ENCODE measurements around the gene MAN2A2.
A peak's percentile ranks its signal among the peaks of the same experiment; 100 is the strongest.

Gene MAN2A2

GRCh38 chr15:90954712-90955623 is 51.9 kb downstream of the MAN2A2 start, which contains the start of gene RCCD1:
RCCD1 (plus strand) TSS chr15:90954884; CDS start chr15:90956735, 1,851 bp downstream.
- H3K36me3 ChIP-seq (ENCODE audit: control insufficient read depth, insufficient read depth, low read length): peaks cover 44% of the 10 kb centered on the region
- H3K27ac ChIP-seq (ENCODE audit: low read depth, low read length): peak within 1 kb of the TSS; percentile 97

GRCh38 chr15:90955624-90956273 is 52.6 kb downstream of the MAN2A2 start:
- Histone ChIP-seq H3K9me3 (ENCODE audit: control insufficient read depth, insufficient read depth, low read length) (no peaks in the 10 kb centered on the region), H3K4me3 (ENCODE audit: low read depth, low read length) (peak overlapping the region; percentile 77), H3K27me3 (ENCODE audit: control insufficient read depth, insufficient read depth, low read length) (no peaks in the 10 kb centered on the region), H3K36me3 (ENCODE audit: control insufficient read depth, insufficient read depth, low read length) (peaks cover 44% of the 10 kb centered on the region), H3K9ac (ENCODE audit: low read depth, low read length) (peak overlapping the region; percentile 95), H3K4me1 (ENCODE audit: control insufficient read depth, insufficient read depth, low read length) (peaks cover 15% of the 10 kb centered on the region), H3K27ac (ENCODE audit: low read depth, low read length) (no peak overlapping the region)

More at GRCh38 chr15:90954712-90955623, 51.9 kb downstream of the MAN2A2 start, which contains the start of gene RCCD1:
- peaks cover 15% of the 10 kb centered on the region for H3K4me1 ChIP-seq (ENCODE audit: control insufficient read depth, insufficient read depth, low read length)
- H3K27me3 ChIP-seq (ENCODE audit: control insufficient read depth, insufficient read depth, low read length): no peaks in the 10 kb centered on the region
- H3K4me3 ChIP-seq (ENCODE audit: low read depth, low read length): peak within 1 kb of the TSS; percentile 77
- H3K9me3 ChIP-seq (ENCODE audit: control insufficient read depth, insufficient read depth, low read length): no peaks in the 10 kb centered on the region
- H3K9ac ChIP-seq (ENCODE audit: low read depth, low read length): peak within 1 kb of the TSS; percentile 95

GRCh38 chr15:90956274-90957030 is 53.4 kb downstream of the MAN2A2 start:
- Histone ChIP-seq H3K9me3 (ENCODE audit: control insufficient read depth, insufficient read depth, low read length) (no peaks in the 10 kb centered on the region), H3K9ac (ENCODE audit: low read depth, low read length) (peak overlapping the region; percentile 69; the same call in 1 of the 2 replicates), H3K36me3 (ENCODE audit: control insufficient read depth, insufficient read depth, low read length) (peaks cover 45% of the 10 kb centered on the region), H3K27ac (ENCODE audit: low read depth, low read length) (no peak overlapping the region), H3K4me1 (ENCODE audit: control insufficient read depth, insufficient read depth, low read length) (peaks cover 15% of the 10 kb centered on the region), H3K4me3 (ENCODE audit: low read depth, low read length) (peak overlapping the region; percentile 77), H3K27me3 (ENCODE audit: control insufficient read depth, insufficient read depth, low read length) (no peaks in the 10 kb centered on the region)

GRCh38 chr15:90957031-90957790 is 54.1 kb downstream of the MAN2A2 start:
- Histone ChIP-seq H3K4me1 (ENCODE audit: control insufficient read depth, insufficient read depth, low read length) (peaks cover 15% of the 10 kb centered on the region), H3K9me3 (ENCODE audit: control insufficient read depth, insufficient read depth, low read length) (no peaks in the 10 kb centered on the region), H3K9ac (ENCODE audit: low read depth, low read length) (peak overlapping the region; percentile 69), H3K4me3 (ENCODE audit: low read depth, low read length) (peak overlapping the region; percentile 77), H3K27ac (ENCODE audit: low read depth, low read length) (no peak overlapping the region), H3K36me3 (ENCODE audit: control insufficient read depth, insufficient read depth, low read length) (peaks cover 45% of the 10 kb centered on the region), H3K27me3 (ENCODE audit: control insufficient read depth, insufficient read depth, low read length) (no peaks in the 10 kb centered on the region)

GRCh38 chr15:90957791-90958190 is 54.7 kb downstream of the MAN2A2 start:
- no peak overlapping the region for H3K27ac ChIP-seq (ENCODE audit: low read depth, low read length)

GRCh38 chr15:90959028-90959595 is 56.0 kb downstream of the MAN2A2 start:
- Histone ChIP-seq H3K4me3 (ENCODE audit: low read depth, low read length) (no peak overlapping the region), H3K9ac (ENCODE audit: low read depth, low read length) (no peak overlapping the region), H3K27ac (ENCODE audit: low read depth, low read length) (no peak overlapping the region), H3K9me3 (ENCODE audit: control insufficient read depth, insufficient read depth, low read length) (no peaks in the 10 kb centered on the region), H3K27me3 (ENCODE audit: control insufficient read depth, insufficient read depth, low read length) (no peaks in the 10 kb centered on the region), H3K36me3 (ENCODE audit: control insufficient read depth, insufficient read depth, low read length) (peaks cover 44% of the 10 kb centered on the region), H3K4me1 (ENCODE audit: control insufficient read depth, insufficient read depth, low read length) (peaks cover 15% of the 10 kb centered on the region)

More at GRCh38 chr15:90957791-90958190, 54.7 kb downstream of the MAN2A2 start:
- H3K9me3 ChIP-seq (ENCODE audit: control insufficient read depth, insufficient read depth, low read length): no peaks in the 10 kb centered on the region
- H3K9ac ChIP-seq (ENCODE audit: low read depth, low read length): no peak overlapping the region; the same call in 1 of the 2 replicates
- peaks cover 44% of the 10 kb centered on the region for H3K36me3 ChIP-seq (ENCODE audit: control insufficient read depth, insufficient read depth, low read length)
- H3K4me3 ChIP-seq (ENCODE audit: low read depth, low read length): peak overlapping the region; percentile 77
- H3K4me1 ChIP-seq (ENCODE audit: control insufficient read depth, insufficient read depth, low read length): peaks cover 15% of the 10 kb centered on the region
- no peaks in the 10 kb centered on the region for H3K27me3 ChIP-seq (ENCODE audit: control insufficient read depth, insufficient read depth, low read length)

- Histone ChIP-seq H3K27ac (ENCODE audit: low read depth, low read length) (no peak overlapping the region), H3K36me3 (ENCODE audit: control insufficient read depth, insufficient read depth, low read length) (peaks cover 46% of the 10 kb centered on the region), H3K4me3 (ENCODE audit: low read depth, low read length) (no peak overlapping the region), H3K9ac (ENCODE audit: low read depth, low read length) (no peak overlapping the region), H3K9me3 (ENCODE audit: control insufficient read depth, insufficient read depth, low read length) (no peaks in the 10 kb centered on the region), H3K27me3 (ENCODE audit: control insufficient read depth, insufficient read depth, low read length) (no peaks in the 10 kb centered on the region), H3K4me1 (ENCODE audit: control insufficient read depth, insufficient read depth, low read length) (peaks cover 15% of the 10 kb centered on the region)
Measured at GRCh38 chr15:90959894-90960293, 56.8 kb downstream of the MAN2A2 start.

GRCh38 chr15:90960298-90961091 is 57.4 kb downstream of the MAN2A2 start:
- Histone ChIP-seq H3K27me3 (ENCODE audit: control insufficient read depth, insufficient read depth, low read length) (no peaks in the 10 kb centered on the region), H3K36me3 (ENCODE audit: control insufficient read depth, insufficient read depth, low read length) (peaks cover 46% of the 10 kb centered on the region), H3K9ac (ENCODE audit: low read depth, low read length) (no peak overlapping the region), H3K4me3 (ENCODE audit: low read depth, low read length) (no peak overlapping the region), H3K9me3 (ENCODE audit: control insufficient read depth, insufficient read depth, low read length) (no peaks in the 10 kb centered on the region), H3K27ac (ENCODE audit: low read depth, low read length) (no peak overlapping the region), H3K4me1 (ENCODE audit: control insufficient read depth, insufficient read depth, low read length) (peaks cover 15% of the 10 kb centered on the region)

GRCh38 chr15:90962021-90962420 is 58.9 kb downstream of the MAN2A2 start:
- Histone ChIP-seq H3K9me3 (ENCODE audit: control insufficient read depth, insufficient read depth, low read length) (no peaks in the 10 kb centered on the region), H3K4me1 (ENCODE audit: control insufficient read depth, insufficient read depth, low read length) (peaks cover 6% of the 10 kb centered on the region; the same call in 1 of the 2 replicates), H3K4me3 (ENCODE audit: low read depth, low read length) (no peak overlapping the region), H3K36me3 (ENCODE audit: control insufficient read depth, insufficient read depth, low read length) (peaks cover 61% of the 10 kb centered on the region), H3K27ac (ENCODE audit: low read depth, low read length) (no peak overlapping the region), H3K27me3 (ENCODE audit: control insufficient read depth, insufficient read depth, low read length) (no peaks in the 10 kb centered on the region), H3K9ac (ENCODE audit: low read depth, low read length) (no peak overlapping the region)

Data from HUES48 (cell line).